ENCODE measurements around the gene IFI27L1. TPM values are rescaled to one million over a fixed set of nuclear protein-coding genes. Genes with fewer than 3 reads are reported as not detected.

Gene IFI27L1
- total RNA-seq, 6 experiments from 2014 or later = 22.3 to 28.2 (median 23.7) TPM

- no peaks in the 10 kb centered on the region; the same call in 1 of the 2 replicates for H3K27me3 Mint-ChIP-seq (ENCODE audit: insufficient read depth)
- no peaks in the 10 kb centered on the region for H3K9me3 Mint-ChIP-seq
- H3K36me3 Mint-ChIP-seq (ENCODE audit: low read depth) = peaks cover 10% of the 10 kb centered on the region; the same call in 1 of the 2 replicates
- peak within 1 kb of the TSS; percentile 73 for H3K27ac Mint-ChIP-seq
- TF ChIP-seq CTCF (IDR thresholded peaks at IDR 0.05) = peak; percentile 70
- peak; percentile 78 for DNase-seq
- H3K4me1 Mint-ChIP-seq (ENCODE audit: low read depth) = peaks cover 19% of the 10 kb centered on the region
- peak within 1 kb of the TSS; percentile 91 for H3K4me3 Mint-ChIP-seq
Measured at GRCh38 chr14:94129111-94129757, 48.1 kb downstream of the IFI27L1 start, which contains the start of gene IFI27L2. IFI27L2 (minus strand) TSS chr14:94129604; CDS start chr14:94129564, 40 bp downstream.

- Mint-ChIP-seq H3K36me3 (ENCODE audit: low read depth) (peaks cover 10% of the 10 kb centered on the region; the same call in 1 of the 2 replicates), H3K4me3 (peak overlapping the region; percentile 91), H3K9me3 (peaks cover under 1% of the 10 kb centered on the region; the same call in 1 of the 2 replicates), H3K27ac (peak overlapping the region; percentile 73), H3K4me1 (ENCODE audit: low read depth) (peaks cover 19% of the 10 kb centered on the region), H3K27me3 (ENCODE audit: insufficient read depth) (no peaks in the 10 kb centered on the region; the same call in 1 of the 2 replicates)
- TF ChIP-seq CTCF (IDR thresholded peaks at IDR 0.05) = 0 out of 2 replicates have a peak, but pooled peaks have one; percentile 30
- DNase-seq = no peak
Measured at GRCh38 chr14:94129758-94130414, 48.8 kb downstream of the IFI27L1 start.

- H3K27ac Mint-ChIP-seq = no peak overlapping the region
- peaks cover 10% of the 10 kb centered on the region for H3K36me3 Mint-ChIP-seq (ENCODE audit: low read depth)
- peaks cover 10% of the 10 kb centered on the region; the same call in 1 of the 2 replicates for H3K9me3 Mint-ChIP-seq
- H3K4me3 Mint-ChIP-seq = no peak overlapping the region
- peak; percentile 95 for TF ChIP-seq CTCF (IDR thresholded peaks at IDR 0.05)
- peaks cover 4% of the 10 kb centered on the region; the same call in 1 of the 2 replicates for H3K27me3 Mint-ChIP-seq (ENCODE audit: insufficient read depth)
- DNase-seq = peak; percentile 61
- peaks cover 23% of the 10 kb centered on the region for H3K4me1 Mint-ChIP-seq (ENCODE audit: low read depth)
Measured at GRCh38 chr14:94132285-94132887, 51.3 kb downstream of the IFI27L1 start.

GRCh38 chr14:94135476-94135875 is 54.4 kb downstream of the IFI27L1 start:
- Mint-ChIP-seq H3K4me1 (ENCODE audit: low read depth) (peaks cover 5% of the 10 kb centered on the region), H3K4me3 (no peak overlapping the region), H3K27ac (no peak overlapping the region), H3K36me3 (ENCODE audit: low read depth) (peaks cover 9% of the 10 kb centered on the region; the same call in 1 of the 2 replicates), H3K27me3 (ENCODE audit: insufficient read depth) (peaks cover 13% of the 10 kb centered on the region), H3K9me3 (peaks cover 10% of the 10 kb centered on the region; the same call in 1 of the 2 replicates)
- DNase-seq = no peak
- no peak for TF ChIP-seq CTCF (IDR thresholded peaks at IDR 0.05)

- Mint-ChIP-seq H3K4me3 (no peak overlapping the region), H3K27me3 (ENCODE audit: insufficient read depth) (peaks cover 13% of the 10 kb centered on the region), H3K4me1 (ENCODE audit: low read depth) (0 out of 2 replicates have a peak, but pooled peaks cover 4% of the 10 kb centered on the region), H3K27ac (no peak overlapping the region), H3K9me3 (peaks cover 10% of the 10 kb centered on the region; the same call in 1 of the 2 replicates), H3K36me3 (ENCODE audit: low read depth) (peaks cover 9% of the 10 kb centered on the region; the same call in 1 of the 2 replicates)
- DNase-seq = peak; percentile 74
- TF ChIP-seq CTCF (IDR thresholded peaks at IDR 0.05) = peak; percentile 98
Measured at GRCh38 chr14:94136575-94137331, 55.6 kb downstream of the IFI27L1 start.
